GM21390 (cell line): ENCODE measurements around the gene CDC73.
"Not testable (repeated sequence)": the region's sequence is repeated elsewhere in the genome, so short reads cannot be mapped to it uniquely, and the experiment has no call there.

Experiments
- ATAC-seq: cut with Tn5 transposase; IDR thresholded peaks from one replicate; pipeline ENCODE4 v1.9.1; 2021; ENCODE audit not compliant: unreplicated experiment

CDC73 gene

DNA sequence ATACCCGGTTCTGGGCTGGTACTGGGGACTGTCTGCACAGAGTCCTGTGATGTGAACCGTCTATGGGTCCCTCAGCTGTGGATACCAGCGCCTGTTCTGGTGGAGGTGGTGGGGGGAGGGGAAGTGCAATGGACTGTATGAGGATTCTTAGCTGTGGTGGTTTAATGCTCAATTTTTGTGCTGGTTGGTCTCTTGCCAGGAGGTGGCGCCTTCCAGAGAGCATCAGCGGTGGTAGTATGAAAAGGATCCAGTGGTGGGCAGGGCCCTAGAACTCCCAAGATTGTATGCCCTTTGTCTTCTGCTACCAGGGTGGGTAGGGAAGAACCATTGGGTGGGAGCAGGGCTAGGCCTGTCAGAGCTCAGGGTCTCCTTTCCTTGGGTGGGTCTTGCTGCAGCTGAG, 153.9 kb downstream of the CDC73 start:
- ATAC-seq = no peak

DNA sequence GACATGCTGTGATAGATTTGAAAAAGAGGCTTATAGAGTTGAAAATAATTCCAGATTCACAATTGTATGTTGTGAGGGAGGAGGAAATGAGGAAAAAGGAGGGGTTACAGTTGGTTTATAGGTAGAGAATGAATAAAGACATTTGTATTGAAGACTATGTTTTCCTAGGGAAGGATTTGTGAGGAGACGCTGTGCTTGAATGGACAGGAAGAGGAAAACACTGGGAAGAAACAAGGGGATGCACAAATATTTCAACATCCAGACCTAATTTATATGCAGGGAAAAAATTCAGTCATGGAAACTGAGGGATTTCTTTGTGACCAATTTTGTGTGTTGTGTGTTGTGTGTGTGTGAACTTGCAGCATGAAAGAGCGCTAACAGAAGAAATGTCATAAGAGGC, 157.1 kb downstream of the CDC73 start:
- no peak for ATAC-seq

DNA sequence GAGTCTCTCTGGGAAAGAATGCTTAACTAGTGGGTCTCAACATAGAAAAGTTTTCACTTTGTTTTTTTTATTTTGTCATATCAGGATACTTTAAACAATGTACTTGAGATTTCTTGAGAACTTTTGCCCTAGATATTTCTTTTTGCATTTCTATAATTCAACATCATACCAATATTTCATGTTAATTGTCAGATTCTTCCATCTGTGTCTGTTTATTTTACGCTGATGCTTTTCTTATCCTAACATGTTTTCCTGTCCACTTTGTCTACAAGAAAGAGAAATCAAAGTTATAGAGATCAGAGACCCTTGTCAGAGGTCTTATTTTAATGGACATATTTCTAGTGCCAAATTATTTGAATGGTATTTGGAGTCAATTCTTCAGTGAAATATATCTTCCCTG, 160.1 kb downstream of the CDC73 start:
- no peak for ATAC-seq

DNA sequence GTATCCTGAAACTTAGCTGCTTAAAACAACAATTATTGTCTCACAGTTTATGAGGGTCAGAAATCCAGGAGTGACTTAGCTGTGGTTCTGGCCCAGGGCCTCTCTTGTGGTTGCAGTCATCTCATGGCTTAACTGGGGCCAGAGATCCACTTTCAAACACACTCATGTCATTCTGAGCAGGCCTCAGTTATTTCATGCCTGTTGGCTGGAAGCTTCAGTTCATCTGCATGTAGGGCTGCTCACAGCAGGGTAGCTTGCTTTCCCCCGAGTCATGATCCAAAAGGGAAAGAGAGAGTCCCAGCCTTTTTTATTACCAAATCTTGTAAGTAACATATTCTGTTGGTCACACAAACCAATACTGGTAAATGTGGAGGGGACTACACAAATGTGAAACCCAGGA, 161.2 kb downstream of the CDC73 start:
- ATAC-seq = no peak

DNA sequence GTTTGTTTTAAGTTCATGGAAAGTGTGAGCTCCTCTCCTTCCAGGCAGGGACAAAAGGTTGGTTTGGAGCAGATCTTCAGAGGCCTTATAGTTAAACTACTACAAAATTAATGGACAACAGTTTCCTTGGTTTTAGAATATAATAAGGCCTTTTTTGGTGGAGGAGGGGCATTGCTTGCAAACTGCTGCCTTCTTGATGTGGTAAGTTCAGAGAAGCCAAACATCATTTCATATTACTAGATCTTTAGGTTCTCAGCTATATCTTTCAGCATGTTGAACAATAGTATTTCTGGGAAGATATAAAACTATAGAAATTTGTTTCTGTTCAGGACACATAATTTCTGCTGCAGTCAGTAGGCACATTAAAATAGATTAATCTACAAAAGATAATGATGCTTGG, 162.4 kb downstream of the CDC73 start:
- ATAC-seq = no peak

DNA sequence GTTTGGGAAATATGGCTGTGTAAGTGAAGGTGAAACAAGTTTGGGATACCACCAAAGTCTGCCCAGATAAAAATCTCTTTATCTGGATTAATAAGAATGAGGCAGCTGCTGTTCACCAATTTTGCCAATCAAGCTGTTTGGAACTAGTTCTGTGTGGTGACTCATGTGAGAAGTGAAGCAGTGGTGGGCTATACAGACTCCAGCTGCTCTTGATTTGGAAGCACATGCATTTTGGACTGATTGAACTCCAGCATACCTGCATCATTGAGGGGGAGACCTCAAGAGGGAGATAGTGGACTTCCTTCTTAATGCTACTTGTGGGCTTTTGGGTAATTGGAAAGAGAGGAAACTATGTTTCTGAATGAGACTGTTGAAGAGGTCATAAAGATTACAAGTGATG, 163.8 kb downstream of the CDC73 start:
- ATAC-seq = no peak

DNA sequence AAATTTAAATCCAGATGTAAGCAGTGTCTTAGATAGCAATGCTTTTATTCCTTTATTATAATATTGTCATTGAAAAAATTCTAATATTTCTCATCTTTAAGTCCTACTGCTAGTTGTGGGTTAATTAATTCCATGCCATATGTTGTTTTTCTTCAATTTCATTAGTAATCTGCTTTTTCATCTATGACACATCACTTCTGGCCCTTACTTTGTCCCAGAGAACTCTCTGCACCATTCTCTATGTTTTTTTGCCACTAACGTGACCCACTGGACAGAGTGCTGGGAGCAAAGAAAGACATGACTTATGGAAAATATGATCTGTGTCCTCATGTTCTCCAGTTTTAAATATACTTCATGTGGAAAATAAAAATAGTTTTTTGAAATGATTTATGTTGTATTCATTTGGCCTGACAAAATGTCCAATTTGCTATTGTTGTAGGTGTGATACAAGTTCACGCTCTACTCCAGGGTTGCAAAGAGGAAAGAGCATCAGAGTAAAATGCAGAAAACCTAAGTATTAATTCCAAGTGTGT, 166.8 kb downstream of the CDC73 start:
- not testable (repeated sequence) for ATAC-seq

DNA sequence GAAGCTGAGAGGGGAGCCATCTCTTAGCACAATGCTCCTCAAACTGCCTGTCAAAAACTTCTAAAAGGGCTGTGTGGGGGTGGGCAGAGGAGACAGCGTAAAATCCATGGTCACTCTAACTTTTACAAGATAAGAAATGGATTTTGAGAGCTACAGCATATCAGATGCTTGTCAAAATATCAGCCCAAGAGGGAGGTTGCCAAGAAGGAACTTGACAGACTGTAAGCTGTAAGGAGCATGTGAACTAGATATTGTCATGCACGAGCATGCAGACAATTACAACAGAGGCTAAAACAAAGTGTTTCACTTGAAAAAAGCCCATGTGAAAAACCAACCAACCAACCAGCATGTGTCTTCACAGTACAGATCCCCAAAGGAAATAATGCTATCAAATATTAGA, 171.9 kb downstream of the CDC73 start:
- ATAC-seq = no peak

DNA sequence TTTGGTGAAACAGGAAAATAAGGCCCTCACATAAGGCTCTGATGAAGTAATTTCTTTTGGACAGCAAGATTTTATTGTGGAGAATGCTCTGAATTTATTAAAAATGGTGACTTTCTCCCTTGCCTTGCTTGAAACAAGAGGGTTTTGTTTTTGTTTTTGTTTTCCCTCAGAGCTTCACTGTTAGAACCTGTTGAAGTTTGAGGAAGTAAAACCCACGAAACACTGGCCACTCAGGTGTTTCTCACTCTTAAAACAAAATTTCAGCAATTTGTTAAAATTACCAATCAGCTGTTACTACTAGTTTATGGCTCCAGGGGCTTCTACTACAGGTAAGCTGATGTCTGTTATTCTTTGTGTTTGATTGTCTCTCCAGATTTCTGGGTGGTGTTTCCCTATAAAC, 177.2 kb downstream of the CDC73 start:
- peak; percentile 70 for ATAC-seq

DNA sequence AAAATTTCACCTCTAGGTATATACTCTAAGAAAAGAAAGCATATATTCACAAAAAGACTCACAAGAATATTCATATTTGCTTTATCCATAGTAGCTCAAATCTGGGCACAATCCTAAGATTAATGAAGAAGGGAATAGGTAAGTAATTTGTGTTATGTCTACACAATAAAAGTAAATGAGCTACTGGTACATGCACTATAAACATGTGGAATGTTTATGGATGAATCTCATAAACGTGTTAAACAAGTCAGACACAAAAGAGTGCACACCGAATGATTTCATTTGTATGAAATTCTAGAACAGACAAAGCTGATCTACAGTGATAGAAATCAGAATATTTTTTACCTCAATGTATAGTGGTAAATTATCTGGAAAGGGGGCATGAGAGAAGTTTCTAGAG, 179.9 kb downstream of the CDC73 start:
- ATAC-seq = no peak

DNA sequence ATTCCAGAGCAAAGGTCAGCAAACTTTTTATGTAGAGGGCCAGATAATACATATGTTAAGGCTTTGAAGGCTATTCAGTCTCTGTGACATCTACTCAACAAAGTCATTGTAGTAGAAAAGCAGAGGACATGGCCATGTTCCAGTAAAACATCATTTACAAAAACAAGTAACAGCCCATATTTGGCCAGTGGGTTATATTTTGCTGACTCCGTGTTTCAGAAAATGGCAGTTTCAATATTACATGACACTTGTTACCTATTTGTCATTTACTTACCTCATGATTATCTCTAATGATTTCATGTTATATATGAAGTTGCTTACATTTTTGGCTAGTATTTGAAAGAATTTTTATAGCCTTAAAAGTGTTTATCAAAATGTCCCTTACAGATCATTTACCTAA, 182.0 kb downstream of the CDC73 start:
- no peak for ATAC-seq
